Dermis blood vessel endothelial cell (primary cell): ENCODE measurements around the gene ARHGEF4. TPM values are rescaled to one million over a fixed set of nuclear protein-coding genes. Genes with fewer than 3 reads are reported as not detected.
A peak's percentile ranks its signal among the peaks of the same experiment; 100 is the strongest.

ENCODE experiments used
- DNase-seq: peaks from one replicate; pipeline ENCODE4 v3.0.0; 2010
- total RNA-seq: library from RNA; depleted of rRNA; stranded (reverse); fragments of >200 nt; gene quantifications from 2 replicates; pipeline ENCODE4 v1.2.3, GENCODE V29; 2014

The ARHGEF4 gene
- total RNA-seq, 1 donor from 2014 or later = 0.68 TPM

DNA sequence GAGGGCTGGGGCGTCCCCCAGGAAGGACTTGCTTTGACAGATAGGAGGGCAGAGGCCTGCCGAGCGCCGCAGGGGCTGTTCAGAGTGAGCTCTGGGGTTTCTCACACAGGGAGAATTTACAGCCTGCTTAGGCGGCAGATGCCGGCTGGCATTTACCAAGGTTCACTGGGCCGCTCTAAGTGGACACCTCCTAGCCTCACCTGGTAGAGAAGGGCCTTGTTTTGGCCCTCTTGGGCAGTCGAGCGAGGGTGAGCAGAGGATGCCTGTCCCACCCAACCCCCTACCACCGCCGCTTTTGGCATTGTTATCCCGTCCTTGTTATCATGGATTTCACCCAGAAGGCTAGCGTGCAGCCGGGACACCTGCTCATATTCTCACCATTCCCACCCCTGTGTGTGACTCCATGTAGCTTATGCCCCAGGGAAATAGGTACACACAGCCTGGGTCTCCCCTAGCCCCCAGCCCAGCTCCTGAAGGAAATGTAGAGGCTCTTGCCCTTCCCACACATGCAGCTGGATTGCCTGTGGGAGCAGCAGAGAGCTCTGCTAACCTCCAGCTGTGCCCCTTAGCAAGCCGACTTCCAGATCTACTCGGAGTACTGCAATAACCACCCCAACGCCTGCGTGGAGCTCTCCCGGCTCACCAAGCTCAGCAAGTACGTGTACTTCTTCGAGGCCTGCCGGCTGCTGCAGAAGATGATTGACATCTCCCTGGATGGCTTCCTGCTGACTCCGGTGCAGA lies 204.1 kb downstream of the ARHGEF4 start:
- peak; percentile 38 for DNase-seq

DNA sequence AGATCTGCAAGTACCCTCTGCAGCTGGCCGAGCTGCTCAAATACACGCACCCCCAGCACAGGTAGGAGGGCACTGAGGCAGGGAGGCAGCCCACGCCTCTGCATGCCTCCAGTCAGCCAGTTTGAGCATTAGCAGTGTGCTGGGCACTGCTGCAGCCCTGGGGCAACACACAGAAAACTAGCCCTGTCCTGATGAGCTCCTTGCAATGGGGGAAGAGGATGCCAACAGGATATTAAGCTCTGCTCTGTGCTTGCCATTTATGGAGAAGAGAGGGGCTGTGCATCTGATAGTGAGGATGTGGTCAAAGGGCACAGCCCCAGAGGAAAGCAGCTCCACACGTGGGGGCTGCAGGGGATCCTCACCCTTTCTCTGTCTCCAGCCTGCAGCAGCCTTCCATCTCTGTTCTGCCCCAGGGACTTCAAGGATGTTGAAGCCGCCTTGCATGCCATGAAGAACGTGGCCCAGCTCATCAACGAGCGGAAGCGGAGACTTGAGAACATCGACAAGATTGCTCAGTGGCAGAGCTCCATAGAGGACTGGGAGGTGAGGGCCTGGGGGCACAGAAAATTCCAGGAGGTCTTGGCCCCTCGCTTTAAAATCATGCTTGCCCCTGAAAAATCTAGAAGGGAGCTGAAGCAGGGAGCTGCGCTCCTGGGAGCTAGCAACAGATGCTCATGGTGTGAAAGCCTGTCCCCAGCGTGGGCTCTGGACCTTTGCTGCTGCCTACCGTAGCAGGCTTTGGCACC lies 204.9 kb downstream of the ARHGEF4 start:
- no peak for DNase-seq

GRCh38 chr2:131042148-131042775 lies 205.5 kb downstream of the ARHGEF4 start:
- no peak for DNase-seq

GRCh38 chr2:131043199-131044074 lies 206.7 kb downstream of the ARHGEF4 start:
- no peak for DNase-seq

GRCh38 chr2:131044075-131044756 lies 207.5 kb downstream of the ARHGEF4 start:
- DNase-seq = no peak

- no peak for DNase-seq
These were observed 208.0 kb downstream of the ARHGEF4 start for GRCh38 chr2:131044757-131045150.

DNA sequence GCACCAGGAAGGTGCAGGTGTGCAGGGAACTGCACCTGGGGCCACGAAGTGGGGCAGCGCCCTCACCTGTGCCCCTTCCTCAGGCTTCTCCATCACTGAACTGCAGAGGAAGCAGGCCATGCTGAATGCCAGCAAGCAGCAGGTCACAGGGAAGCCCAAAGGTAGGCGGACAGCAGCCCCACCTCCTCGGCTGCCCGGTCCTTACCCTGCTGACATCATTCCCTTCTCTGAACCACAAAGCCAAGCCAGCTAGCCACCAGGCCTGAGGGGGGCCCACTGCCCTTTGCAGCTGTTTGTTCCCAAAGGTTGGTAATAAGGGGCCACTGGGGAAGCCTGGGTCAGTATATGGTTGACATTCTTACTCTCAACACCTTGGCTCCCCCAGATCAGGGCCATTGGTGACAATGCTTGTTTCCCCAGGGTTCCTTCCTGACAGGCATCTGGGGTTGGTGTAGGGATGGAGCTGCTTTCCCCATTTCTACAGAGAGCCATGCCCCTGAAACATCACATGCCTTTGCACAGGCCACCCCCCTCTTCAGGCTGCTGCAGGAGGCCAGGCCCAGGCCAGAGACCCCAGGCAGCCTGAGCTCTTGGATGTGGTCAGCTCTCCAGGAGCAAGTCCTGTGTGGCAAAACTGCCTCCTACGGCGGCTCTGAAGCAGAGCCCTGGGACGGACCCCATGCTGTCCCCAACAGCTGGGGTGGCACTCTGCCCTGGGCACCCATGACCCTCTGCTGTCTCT lies 208.7 kb downstream of the ARHGEF4 start:
- DNase-seq = no peak

DNA sequence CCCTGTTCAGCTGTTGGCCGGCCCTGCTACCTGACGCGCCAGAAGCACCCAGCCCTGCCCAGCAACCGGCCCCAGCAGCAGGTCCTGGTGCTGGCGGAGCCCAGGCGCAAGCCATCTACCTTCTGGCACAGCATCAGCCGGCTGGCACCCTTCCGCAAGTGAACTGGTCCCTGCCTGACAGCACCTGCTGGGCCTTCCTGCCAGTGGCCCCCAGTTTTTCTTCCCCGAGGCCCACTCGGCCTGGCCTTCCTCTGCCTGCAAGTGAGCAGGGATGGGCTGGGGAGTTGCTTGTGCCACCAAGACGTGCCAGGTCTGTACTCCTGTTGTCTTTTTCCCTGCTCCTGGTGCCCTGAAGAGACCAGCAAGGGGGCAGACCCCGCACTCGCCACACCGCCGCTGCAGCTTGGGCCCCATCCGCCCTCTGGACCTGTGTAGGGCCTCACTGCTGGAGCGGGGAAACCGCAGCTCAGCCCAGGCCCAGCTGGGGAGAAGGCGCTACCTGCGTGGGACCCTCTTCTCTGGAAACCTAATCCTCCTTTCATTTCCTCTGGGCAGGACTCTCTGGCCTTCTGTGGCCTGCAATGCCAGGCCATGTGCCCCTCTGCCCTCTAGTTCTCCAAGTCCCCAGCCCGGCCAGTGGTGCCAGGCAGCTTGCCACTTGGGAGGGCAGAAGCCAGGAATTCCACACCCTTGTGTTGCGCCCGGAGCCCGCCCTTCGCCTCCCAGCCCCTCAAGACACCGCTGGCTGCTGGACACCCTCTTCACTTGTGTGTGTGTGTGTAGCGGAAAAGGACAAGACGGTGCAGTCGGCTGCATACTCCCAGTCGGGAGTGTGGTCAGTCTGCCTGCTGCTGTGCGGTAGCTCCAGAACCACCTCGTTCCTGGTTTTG lies 209.6 kb downstream of the ARHGEF4 start:
- DNase-seq = no peak

GRCh38 chr2:131046918-131047652 lies 210.4 kb downstream of the ARHGEF4 start:
- DNase-seq = no peak

DNA sequence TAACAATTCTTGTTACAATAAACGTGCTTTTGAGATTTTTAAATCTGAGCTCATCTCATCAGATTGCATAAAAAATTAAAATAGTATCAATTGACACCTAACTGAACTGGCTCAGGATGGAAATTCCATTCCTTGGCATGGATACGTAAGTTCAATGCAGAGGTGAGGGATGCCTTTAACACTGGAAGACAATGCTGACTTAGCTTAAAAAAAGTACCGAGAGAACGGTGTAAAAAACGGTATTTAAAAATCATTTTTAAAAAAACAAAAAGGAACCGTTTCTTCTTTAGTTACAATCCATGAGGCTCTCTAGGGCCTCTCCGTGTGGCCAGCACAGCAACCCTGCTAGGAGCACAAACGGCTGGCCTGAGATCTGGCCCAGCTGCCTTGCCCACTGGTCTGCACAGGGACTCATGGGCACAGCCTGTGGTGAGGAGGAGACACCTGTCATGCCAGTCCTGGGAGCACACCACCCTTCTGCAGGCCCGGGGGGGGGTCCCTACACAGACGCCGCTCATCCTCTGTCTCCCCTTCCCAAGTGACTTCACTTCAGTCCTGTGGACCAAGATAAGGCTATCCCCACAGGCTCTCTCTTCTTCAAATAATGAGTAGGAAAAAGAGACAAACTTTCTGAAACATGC lies 211.3 kb downstream of the ARHGEF4 start:
- DNase-seq = no peak

GRCh38 chr2:131048641-131049040 lies 211.9 kb downstream of the ARHGEF4 start:
- no peak for DNase-seq

DNA sequence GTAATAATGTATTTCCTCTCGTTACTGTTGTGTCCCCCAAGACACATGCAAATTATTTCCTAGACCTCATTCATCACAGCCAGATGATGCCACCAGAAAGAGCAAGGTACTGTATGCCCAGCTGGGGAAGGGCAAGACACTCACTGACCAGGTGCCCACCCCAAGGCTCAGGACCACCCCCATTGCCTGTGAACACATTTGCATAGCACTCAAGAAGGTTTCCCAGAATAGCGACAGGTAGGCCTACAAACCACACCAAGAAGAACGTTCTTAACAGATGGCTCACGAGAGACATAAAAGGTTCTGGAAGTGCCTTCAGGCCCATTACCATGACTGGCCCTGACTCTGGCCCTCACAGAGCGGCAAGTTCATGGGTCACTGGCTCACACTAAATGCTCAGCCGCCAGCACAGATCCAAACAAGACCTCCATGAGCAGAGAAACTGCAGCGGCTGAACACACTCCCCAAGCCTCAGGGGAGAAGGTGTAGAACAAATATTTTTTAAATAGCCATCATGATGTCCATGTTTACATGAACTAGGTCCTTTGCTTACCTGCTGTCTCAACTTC lies 212.5 kb downstream of the ARHGEF4 start:
- no peak for DNase-seq

- DNase-seq = no peak
These were observed 214.2 kb downstream of the ARHGEF4 start for GRCh38 chr2:131050896-131051295.

DNA sequence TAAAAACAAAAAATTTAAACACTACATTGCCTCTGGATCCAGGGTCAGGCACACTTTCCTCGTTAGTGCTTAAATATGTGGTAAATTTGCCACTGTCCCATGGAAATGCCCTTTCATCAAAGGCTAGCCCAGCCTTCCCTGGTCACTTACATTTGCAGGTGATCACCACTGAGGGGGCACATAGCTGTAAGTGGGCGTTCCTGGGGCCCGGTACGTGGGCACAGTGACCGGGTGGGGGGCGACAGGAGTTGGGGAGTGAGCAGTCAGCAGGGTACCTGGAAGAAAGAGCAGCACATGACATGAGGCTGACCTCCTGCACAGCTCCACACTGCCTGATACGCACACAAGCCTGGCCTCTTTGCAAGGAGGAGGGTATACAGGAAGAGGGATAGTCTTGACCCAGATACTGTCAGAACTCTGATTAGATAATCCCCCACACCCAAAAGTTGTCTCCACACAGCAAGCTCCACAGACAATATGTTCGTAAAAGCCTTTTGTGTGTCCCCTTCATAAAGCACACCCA lies 216.1 kb downstream of the ARHGEF4 start:
- DNase-seq = no peak

GRCh38 chr2:131054488-131054887 lies 217.8 kb downstream of the ARHGEF4 start:
- no peak for DNase-seq

DNA sequence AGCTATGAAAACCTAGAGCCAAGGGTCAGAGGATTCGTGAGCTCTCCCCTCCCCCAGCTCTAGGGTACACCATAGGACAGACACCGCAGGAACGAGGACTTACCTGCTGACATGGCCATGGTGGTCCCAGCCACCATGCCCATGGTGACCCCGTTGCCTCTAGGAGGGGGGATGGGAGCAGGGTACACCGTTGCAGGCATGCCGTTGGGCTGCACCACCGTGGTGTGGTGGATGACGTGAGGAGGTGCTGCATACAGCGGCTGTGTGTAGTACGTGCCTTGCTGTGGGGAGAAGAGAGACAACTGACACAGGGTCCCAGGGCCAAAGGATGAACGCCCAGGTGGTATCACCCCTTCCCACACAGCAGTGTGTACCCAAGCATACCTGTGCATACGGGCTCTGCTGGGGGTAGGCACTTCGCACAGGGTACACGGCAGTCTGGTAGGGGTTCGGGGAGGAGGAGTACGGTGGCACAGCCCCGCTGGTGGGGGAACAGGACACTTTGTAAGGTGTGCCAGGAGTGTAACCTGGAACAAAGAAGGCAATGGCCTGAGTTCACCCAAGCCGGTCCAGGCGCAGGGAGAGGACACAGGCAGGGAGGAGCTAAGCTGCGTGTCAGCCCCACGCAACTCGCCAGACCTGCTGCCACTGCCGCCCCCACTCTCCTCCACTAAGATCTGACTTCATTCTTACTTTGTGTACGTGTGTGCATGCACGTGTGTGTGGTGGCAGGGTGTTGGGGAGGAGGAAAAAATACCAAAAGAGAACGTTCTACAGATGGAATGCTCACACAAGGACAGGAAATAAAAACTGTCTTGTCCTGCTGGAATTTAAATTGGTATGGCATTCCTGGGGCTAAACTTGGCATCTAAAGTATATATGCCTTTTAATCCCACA lies 218.7 kb downstream of the ARHGEF4 start:
- DNase-seq = no peak

DNA sequence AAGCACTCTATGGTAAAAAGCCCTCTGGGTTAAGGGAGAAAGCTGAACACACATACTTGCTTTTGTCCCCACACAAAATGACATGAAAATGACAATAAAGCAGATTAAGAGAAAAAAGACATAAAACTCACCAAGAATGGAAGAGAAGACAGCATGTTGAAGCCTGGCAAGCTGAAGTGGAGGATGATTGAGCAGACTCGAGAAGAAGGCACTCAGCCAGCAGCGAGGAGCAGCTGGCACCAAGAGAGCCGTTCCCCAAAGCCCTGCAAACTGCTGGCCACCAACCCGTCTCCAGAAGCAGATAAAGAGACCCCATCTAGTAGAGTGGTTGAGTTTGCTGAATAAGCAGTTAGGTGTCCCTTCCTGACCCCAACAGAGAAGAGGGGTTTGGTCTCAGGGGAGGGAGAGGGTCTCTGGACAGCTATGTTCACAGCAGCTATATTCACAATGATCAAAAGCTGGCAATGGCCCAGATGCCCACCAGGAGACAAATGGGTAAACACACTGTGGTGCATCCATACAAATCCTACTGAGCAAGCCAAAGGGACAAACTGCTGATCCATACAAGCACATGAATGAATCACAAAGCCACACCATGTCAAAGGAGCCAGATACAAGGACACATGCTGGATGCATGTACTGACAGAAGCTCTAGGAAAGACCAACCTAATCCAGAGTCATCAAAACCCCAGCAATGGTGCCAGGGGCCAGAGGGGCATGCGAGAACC lies 219.7 kb downstream of the ARHGEF4 start:
- no peak for DNase-seq
